ENCODE results near the gene ADAMTS4. TPM values are rescaled to one million over a fixed set of nuclear protein-coding genes. Genes with fewer than 3 reads are reported as not detected.
A peak's percentile ranks its signal among the peaks of the same experiment; 100 is the strongest.

Gene ADAMTS4
- total and polyA plus RNA-seq, 9 of the 15 experiments (the other 6 are each of a cell fraction or from before 2014, with no cell fraction given) = 0.07 to 3.7 (median 0.41) TPM

GRCh38 chr1:161159087-161159912 lies 39.6 kb downstream of the ADAMTS4 start, which contains the start of gene USP21 (continued):
- TF ChIP-seq RAD51 (IDR thresholded peaks at IDR 0.05; ENCODE audit: borderline replicate concordance, low read depth) (no peak), BHLHE40 (IDR thresholded peaks at IDR 0.05; ENCODE audit: low read length) (no peak), TEAD2 (tag; IDR thresholded peaks at IDR 0.05) (no peak), PRDM10 (IDR thresholded peaks at IDR 0.05; ENCODE audit: partially characterized antibody) (no peak), JUN (IDR thresholded peaks at IDR 0.05; ENCODE audit: borderline replicate concordance, low read depth, low read length) (0 out of 2 replicates have a peak, but pooled peaks have one; percentile 13), JUN (CRISPR knock-in tag; IDR thresholded peaks at IDR 0.05; ENCODE audit: borderline replicate concordance) (no peak), CCNT2 (IDR thresholded peaks at IDR 0.05; ENCODE audit: borderline replicate concordance, extremely low read depth, insufficient read length, low read depth, low read length) (peak; percentile 82), GTF2B (IDR thresholded peaks at IDR 0.05; ENCODE audit: extremely low read depth, insufficient read length) (no peak), RBM17 (IDR thresholded peaks at IDR 0.05; ENCODE audit: borderline replicate concordance, low read depth, low read length) (no peak), SRSF7 (optimal IDR thresholded peaks at IDR 0.05; ENCODE audit: low read depth, low read length) (no peak), ZNF263 (CRISPR knock-in tag; IDR thresholded peaks at IDR 0.05; ENCODE audit: borderline replicate concordance) (0 out of 2 replicates have a peak, but pooled peaks have one; percentile 2), NCOA1 (IDR thresholded peaks at IDR 0.05; ENCODE audit: low read depth) (no peak), ETS2 (tag; IDR thresholded peaks at IDR 0.05; ENCODE audit: borderline replicate concordance, poor library complexity, severe bottlenecking) (no peak), PHB (CRISPR knock-in tag; IDR thresholded peaks at IDR 0.05) (no peak), SMAD2 (IDR thresholded peaks at IDR 0.05; ENCODE audit: low read depth, low read length) (no peak), NFE2L1 (tag; IDR thresholded peaks at IDR 0.05; ENCODE audit: borderline replicate concordance, low read depth) (no peak), ZNF253 (CRISPR knock-in tag; conservative IDR thresholded peaks at IDR 0.05) (no peak), HBP1 (CRISPR knock-in tag; IDR thresholded peaks at IDR 0.05) (peak; percentile 54; the same call in 1 of the 2 replicates), ZNF444 (CRISPR knock-in tag; IDR thresholded peaks at IDR 0.05) (no peak), GATAD2A (IDR thresholded peaks at IDR 0.05) (no peak), CXXC5 (CRISPR knock-in tag; IDR thresholded peaks at IDR 0.05) (peak; percentile 65; the same call in 1 of the 2 replicates), CBX8 (IDR thresholded peaks at IDR 0.05; ENCODE audit: borderline replicate concordance, extremely low read depth, low read depth, low read length, poor library complexity, severe bottlenecking) (no peak)
